Measurements from ENCODE around the gene VWF.
"Not testable (repeated sequence)": the region's sequence is repeated elsewhere in the genome, so short reads cannot be mapped to it uniquely, and the experiment has no call there.

GRCh38 chr12:6019256-6019655 lies 105.2 kb downstream of the VWF start:
- not testable (repeated sequence) for TF ChIP-seq CTCF, POLR2A (IDR thresholded peaks at IDR 0.05)

All from right lobe of liver (tissue), 4 donors.